GM18507 (cell line): ENCODE results near the gene RERE.

Experiments
- DNase-seq: peaks from one replicate; pipeline ENCODE4 v3.0.0; 2011; ENCODE audit warnings: low read depth; ENCODE audit not compliant: insufficient read length; ENCODE audit errors: extremely low spot score
- FAIRE-seq: peaks from 2 replicates; lab custom pipeline; 2011; peaks lifted over from hg19 to GRCh38; lab: Jason Lieb, UNC

The RERE gene

DNA sequence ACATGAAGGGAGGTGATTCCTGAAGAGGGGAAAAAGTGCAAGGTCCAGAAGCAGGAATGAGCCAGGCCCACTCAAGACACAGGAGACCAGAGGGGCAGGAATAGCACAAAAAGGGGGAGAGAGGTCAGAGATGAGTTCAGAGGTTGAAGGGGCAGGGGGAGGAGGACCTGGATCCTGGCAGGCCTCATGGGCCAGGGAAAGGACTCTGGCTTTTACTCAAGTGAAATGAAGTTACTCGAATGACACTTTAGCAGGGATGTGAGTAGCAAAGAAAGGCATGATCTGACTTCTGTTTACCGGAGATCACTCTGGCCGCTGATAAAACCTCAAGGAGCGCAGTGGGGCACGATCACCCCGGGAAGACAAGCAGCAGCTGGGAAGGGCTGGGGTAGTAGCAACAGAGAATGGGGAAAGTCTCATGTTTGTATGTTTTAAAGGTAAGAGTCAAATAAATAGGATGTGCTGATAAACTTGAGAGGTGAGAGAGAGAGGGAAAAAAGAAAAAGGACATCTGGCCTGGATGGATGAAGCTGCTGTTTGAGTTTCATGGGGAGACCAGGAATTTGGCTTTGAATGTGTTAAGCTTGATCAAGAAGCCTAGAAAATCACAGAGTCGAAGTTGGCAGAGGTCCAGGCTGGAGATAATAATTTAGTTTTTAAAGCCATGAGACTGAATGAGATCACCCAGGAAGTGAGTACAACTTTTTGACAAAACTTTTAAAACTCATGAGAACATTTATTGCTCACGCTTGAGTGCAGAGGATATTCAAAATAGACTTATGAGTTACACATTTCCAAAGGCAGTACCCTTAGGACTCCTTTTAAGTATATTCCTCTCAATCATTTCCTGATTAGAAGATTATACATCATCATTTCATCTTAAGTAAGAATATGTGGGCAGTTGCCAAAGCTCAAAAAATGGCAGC, 156.0 kb downstream of the RERE start:
- no peak for DNase-seq
- peak; percentile 70 for FAIRE-seq

- DNase-seq (no peak), FAIRE-seq (peak; percentile 26)
Measured at GRCh38 chr1:8660411-8660828, 157.0 kb downstream of the RERE start.

DNA sequence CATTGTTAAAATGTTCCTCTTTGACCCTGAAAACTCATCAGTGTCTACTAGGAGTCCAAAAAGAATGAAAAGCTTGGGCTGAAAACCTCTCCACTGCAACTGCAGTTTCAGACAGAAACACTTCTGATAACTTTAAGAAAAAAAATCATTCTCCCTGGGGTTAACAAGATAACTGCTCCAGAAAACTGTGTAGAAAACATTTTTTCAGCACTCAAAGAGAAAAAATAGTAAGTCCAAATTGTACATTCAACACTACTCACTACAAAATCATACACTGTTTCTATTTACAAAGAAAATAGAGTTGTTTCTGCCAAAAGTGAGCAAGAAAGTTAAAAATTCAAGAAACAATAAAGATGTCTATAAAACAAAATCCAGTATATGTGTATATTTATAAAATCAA, 157.8 kb downstream of the RERE start:
- DNase-seq (no peak), FAIRE-seq (no peak)

DNA sequence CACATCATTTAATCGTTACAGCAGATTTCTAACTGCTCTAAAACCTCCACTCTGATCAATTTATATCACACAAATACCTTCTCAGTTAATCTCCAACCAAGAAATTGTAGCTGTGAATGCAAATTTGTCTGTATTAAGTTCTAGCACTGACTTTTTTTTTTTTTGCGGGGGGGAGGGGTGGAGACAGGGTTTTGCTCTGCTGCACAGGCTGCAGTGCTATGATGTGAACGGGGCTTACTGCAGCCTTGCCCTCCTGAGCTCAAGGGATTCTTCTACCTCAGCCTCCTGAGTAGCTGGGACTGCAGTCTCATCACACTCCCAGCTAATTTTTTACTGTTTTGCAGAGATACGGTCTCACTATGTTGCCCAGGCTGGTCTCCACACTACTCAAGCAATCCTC, 163.6 kb downstream of the RERE start:
- DNase-seq (no peak), FAIRE-seq (peak; percentile 53)

DNA sequence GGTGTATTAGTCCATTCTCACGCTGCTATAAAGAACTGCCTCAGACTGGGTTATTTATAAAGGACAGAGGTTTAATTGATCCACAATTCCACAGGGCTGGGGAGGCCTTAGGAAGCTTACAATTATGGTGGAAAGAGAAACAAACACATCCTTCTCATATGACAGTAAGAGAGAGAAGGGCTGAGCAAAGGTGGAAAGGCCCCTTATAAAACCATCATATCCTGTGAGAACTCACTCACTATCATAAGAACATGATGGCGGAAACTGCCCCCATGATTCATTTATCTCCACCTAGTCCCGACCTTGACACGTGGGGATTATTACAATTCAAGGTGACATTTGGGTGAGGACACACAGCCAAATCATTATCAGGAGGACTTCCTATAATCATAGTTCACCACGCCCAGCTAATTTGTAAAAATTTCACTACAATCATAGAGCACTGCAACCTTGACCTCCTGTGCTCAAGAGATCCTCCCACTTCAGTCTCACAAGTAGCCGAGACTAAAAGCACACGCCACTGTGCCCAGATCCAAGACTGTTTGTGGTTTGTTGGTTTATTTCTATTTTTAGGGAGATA, 164.9 kb downstream of the RERE start:
- no peak for FAIRE-seq
- DNase-seq: no peak

- DNase-seq (no peak), FAIRE-seq (peak; percentile 60)
Measured at GRCh38 chr1:8651962-8652361, 165.5 kb downstream of the RERE start.

GRCh38 chr1:8651236-8651890, 166.1 kb downstream of the RERE start:
- DNase-seq (no peak), FAIRE-seq (peak; percentile 73)

DNA sequence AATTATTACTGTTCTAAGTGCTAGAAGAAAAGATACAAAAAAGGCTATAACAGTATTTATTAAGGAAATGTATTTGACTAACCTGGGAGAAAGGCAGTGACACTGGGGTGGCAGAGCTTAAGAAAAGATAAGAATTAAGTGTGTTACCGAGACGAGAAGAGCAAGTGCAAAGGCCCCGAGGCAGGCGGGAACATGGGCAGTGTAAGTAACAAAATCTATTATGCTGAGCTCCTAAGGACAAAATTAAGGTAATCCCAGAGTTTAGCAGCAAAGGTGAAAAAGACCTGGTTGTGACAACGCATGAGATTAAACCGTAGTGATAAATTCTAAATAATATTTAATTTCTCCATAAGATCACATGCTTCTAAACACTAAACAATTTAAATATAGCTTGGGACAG, 167.6 kb downstream of the RERE start:
- no peak for FAIRE-seq

GRCh38 chr1:8649027-8649426, 168.4 kb downstream of the RERE start:
- FAIRE-seq (peak; percentile 83), DNase-seq (no peak)

More for the DNA sequence above, 167.6 kb downstream of the RERE start:
- no peak for DNase-seq

DNA sequence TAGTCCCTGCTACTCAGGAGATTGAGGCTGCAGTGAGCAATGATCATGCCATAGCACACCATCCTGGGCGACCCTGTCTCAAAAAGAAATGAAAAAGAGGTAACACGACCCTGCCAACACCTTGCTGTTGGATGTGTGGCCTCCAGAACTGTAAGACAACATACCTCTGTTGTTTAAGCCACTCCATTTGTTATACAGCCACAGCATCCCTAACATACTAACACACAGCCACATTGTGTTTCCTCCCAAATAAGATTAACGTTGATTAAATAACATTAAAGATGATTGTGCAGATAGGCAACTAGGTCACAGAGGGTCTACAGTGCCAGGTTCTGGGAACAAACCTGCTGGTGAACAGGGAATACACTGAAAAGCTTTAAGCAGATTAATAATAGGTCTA, 170.4 kb downstream of the RERE start:
- no peak for DNase-seq
- no peak for FAIRE-seq

DNA sequence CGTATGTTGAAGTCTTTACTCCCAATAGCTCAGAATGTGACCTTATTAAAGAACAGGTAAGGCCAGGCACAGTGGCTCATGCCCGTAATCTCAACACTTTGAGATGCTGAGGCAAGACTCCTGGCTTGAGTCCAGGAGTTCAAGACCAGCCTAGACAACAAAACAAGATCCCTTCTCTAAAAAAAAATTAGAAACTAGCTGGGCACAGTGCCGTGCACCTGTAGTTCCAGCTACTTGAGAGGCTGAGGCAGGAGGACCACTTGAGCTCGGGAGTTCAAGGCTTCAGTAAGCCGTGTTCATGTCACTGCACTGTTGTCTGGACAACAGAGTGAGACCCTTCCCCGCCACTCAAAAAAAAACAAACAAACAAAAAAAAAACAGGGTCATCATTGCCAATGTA, 171.3 kb downstream of the RERE start:
- FAIRE-seq: no peak
- DNase-seq: no peak

- DNase-seq (no peak), FAIRE-seq (peak; percentile 96)
Measured at GRCh38 chr1:8643542-8644536, 173.6 kb downstream of the RERE start.

DNA sequence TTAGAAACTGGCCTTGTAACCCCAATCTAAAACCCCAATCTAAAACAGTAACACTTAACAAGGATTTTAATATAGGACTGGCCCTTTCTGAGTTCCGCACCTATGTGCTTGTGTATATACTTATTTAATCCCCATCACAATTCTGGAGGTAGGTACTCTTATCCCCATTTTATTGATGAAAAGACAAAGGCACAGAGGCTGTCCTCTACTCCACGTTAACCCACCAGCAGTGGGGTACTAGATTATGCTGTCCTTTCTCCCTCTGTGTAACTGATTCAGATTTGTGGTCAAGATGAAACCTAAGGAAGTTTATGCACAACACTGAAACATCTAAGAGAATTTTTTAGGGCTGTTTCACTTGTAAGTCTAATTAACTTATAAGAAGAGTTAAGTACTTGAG, 175.3 kb downstream of the RERE start:
- FAIRE-seq (no peak), DNase-seq (no peak)

DNA sequence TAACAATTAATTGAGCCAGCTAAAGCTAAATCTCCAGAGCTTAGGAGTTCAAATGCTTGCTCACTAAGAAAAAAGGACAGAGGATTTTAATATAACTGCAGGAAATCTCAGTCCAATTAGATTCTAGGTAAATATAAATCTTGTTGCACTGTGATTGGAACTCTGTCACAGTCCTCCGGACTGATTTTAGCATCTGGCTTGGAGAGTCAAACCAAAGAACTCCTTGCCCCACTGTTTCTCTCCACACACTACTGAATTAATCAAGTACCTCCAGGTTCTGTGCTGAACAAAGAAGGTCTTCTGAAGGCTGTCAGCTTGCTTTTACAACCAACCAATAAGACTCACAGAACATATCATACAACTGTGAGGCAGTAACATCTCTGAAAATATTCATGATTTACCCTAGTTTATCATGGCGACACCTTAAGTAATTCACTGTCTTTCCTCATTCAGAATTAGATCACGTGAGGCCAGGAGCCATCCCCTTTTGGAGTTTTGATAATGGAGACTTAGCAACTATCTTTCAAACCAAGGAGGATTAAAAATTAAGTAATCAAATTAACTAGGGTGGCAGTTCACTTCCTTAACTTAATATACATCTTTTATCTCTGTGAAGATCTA, 176.0 kb downstream of the RERE start:
- no peak for FAIRE-seq
- DNase-seq: no peak

DNA sequence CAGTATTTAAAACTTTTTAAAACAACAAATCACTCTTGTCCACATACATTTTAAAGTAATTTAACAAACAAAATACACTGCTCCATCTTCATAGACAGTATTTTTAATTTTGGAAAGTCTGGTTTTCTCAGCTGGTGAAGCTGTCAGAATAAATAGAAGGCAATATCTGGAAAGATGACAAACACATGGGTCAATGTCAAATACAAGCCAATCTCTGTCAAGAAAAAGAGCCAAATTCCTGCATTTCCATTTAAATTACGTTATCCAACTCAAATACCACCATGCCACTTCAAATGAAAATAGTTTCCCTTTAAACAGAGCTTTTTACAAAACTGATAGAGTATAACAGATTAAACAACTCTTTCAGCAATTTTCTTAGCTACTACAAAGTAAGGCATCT, 176.5 kb downstream of the RERE start:
- FAIRE-seq: no peak
- DNase-seq: no peak

- FAIRE-seq (no peak), DNase-seq (no peak)
Measured at GRCh38 chr1:8639148-8639547, 178.3 kb downstream of the RERE start.

DNA sequence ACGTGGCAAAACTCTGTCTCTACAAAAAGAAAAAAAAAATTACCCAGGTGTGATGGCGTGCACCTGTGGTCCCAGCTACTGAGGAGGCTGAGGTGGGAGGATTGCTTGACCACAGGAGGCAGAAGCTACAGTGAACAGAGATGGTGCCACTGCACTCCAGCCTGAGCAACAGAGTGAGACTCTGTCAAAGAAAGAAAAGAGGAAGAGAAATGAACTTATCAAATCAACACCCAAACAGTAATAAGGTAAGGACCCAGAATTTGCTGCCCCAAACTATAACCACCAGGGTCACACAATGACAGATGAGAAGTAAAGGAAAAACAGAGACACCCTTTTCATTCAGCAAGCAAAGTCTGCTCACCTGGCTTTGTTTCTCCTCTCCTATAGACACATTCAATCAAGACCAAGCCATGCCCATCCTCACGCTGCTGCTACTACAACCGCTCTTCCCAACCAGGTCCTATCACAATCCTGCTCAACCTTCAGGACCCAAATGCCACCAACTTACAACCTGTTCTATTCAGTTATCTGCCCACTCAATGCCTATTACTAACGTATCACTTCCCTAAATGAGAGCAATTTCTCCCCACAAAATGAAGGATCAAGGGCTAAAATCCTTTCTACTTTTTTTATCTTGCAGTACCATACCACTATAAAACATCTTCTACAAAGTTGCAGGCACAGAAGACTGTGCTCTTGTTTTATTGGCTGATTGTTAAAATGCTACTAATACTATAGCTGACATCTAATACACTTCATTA, 183.5 kb downstream of the RERE start:
- no peak for FAIRE-seq
- no peak for DNase-seq

DNA sequence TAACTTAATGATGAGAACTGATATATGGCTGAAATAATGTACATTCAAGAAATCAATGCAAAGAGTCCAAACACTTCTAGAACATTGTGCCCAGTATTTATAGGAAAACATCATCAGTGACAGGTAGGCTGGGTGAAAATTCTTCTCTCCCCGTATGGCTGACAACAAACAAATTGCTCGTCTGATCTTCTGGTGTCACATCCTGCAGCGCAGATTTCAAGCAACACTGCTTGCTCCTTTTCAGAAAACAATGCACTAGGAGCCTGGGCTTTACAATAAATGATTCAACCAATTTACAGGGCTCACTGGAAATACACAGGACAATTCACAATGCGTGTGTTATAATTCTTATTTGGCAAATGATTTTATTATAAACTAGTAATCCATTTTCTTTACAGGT, 185.3 kb downstream of the RERE start:
- FAIRE-seq (no peak), DNase-seq (no peak)
